Pericardium fibroblast (primary cell): ENCODE results near the gene TSPAN13. TPM values are rescaled to one million over a fixed set of nuclear protein-coding genes. Genes with fewer than 3 reads are reported as not detected.

Experiments used
- total RNA-seq: library from RNA; depleted of rRNA; stranded (reverse); fragments of >200 nt; gene quantifications from 2 replicates; pipeline ENCODE4 v1.2.3, GENCODE V29; 2015

TSPAN13 gene
- total RNA-seq, result 1.0 and 5.6 TPM in 2 replicates

GRCh38 chr7:16753102-16753931 is at the start of gene TSPAN13:
TSPAN13 (plus strand) TSS chr7:16753755; CDS start chr7:16753968, 213 bp downstream.

GRCh38 chr7:16804674-16805439 is 51.3 kb downstream of the TSPAN13 start, which contains the start of gene AGR2:
AGR2 (minus strand) TSS chr7:16804999; CDS start chr7:16801796, 3,203 bp downstream.

Other genes starting within 250 kb of the TSPAN13 start
- gene LRRC72, start 226.9 kb upstream of the TSPAN13 start, total RNA-seq, result not detected in 2 replicates
- gene ANKMY2, start 108.0 kb upstream of the TSPAN13 start, total RNA-seq, result 7.2 and 12.5 TPM in 2 replicates
- gene BZW2, start 107.6 kb upstream of the TSPAN13 start, total RNA-seq, result 70.1 and 91.6 TPM in 2 replicates
- not detected in 2 replicates for gene AGR2, start 51.2 kb downstream of the TSPAN13 start, total RNA-seq
- not detected in 2 replicates for gene AGR3, start 128.2 kb downstream of the TSPAN13 start, total RNA-seq